HFF-Myc (cell line): ENCODE results near the gene PDAP1.
"Not testable (repeated sequence)": the region's sequence is repeated elsewhere in the genome, so short reads cannot be mapped to it uniquely, and the experiment has no call there.

Experiments
- DNase-seq: peaks from one replicate; pipeline ENCODE4 v3.0.0-alpha.2; 2011; ENCODE audit warnings: low read depth; ENCODE audit errors: extremely low read depth
- H3K4me3 ChIP-seq: replicated peaks from 2 replicates; pipeline ENCODE4 v1.5.1; 2011; ENCODE audit warnings: low read depth, mild to moderate bottlenecking, control low read depth, low read length
- CTCF ChIP-seq: IDR thresholded peaks from 2 replicates; pipeline ENCODE4 v1.5.1; 2012; ENCODE audit warnings: mild to moderate bottlenecking, low read depth, low read length, control low read depth; ENCODE audit errors: missing control alignments

PDAP1 gene

GRCh38 chr7:99363286-99363685 lies 45.1 kb downstream of the PDAP1 start:
- no peak overlapping the region for H3K4me3 ChIP-seq
- DNase-seq, result no peak
- TF ChIP-seq CTCF, result no peak

DNA sequence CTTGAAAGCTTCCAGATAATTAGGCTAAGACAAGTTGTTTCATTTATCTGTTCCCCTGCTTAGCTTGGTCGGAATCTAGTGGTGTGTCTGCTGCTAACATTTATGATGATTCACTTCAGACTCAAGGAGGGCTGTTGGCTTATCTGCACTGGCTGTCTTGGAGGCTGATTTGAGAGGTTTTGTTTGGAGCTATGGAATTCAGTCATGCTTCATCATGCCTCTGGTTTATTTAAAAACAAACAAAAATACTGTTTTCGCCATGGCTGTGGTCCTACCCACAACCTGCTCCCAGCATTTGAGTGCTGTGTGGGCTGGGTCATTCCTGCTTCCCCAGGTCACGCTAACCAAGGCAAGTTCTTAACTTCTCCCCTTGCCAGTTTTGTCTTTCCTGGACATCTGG lies 45.6 kb downstream of the PDAP1 start:
- H3K4me3 ChIP-seq, result no peak overlapping the region
- peak; percentile 73 for DNase-seq
- no peak for TF ChIP-seq CTCF

DNA sequence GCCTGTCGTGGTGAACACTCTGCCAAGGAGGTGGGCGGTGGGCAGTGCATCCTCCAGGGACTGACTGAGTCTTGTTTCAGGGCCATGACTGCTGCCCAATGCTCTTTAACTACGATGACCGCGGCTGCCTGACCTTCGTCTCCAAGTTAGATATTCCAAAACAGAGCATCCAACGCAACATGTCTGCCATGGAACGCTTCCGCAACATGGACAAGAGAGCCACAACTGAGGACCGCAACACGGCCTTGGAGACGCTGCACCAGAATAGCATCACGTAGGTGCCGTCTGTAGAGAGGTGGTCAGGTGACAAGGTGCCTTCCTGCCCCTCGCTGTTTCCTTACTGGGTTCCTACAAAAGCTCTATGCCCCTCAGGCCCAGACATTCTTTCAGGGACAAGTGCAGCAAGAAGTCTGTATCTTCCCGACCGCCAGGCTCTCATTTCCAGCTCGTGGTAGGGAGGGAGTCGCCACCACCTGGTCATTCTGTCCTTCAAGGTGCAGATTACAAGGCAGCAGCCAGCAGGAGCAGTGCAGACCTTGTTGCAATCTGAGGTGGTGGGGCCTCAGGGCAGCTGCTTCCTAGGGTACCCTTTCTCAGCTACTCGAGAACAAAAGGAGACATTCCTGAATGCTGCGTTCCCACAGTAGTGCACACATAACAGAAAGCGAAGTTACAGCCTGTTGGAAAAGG lies 48.8 kb downstream of the PDAP1 start:
- DNase-seq, result no peak
- TF ChIP-seq CTCF, result no peak
- no peak overlapping the region for H3K4me3 ChIP-seq

DNA sequence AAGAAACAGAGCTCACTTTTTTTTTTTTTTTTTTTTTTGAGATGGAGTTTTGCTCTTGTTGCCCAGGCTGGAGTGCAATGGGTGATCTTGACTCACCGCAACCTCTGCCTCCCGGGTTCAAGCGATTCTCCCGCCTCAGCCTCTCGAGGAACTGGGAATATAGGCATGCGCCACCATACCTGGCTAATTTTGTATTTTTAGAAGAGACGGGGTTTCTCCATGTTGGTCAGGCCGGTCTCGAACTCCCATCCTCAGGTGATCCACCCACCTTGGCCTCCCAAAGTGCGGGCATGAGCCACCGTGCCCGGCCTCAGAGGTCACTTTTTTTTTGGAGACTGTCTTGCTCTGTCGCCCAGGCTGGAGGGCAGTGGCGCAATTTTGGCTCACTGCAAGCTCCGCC lies 49.9 kb downstream of the PDAP1 start:
- DNase-seq, H3K4me3 ChIP-seq: not testable (repeated sequence)

DNA sequence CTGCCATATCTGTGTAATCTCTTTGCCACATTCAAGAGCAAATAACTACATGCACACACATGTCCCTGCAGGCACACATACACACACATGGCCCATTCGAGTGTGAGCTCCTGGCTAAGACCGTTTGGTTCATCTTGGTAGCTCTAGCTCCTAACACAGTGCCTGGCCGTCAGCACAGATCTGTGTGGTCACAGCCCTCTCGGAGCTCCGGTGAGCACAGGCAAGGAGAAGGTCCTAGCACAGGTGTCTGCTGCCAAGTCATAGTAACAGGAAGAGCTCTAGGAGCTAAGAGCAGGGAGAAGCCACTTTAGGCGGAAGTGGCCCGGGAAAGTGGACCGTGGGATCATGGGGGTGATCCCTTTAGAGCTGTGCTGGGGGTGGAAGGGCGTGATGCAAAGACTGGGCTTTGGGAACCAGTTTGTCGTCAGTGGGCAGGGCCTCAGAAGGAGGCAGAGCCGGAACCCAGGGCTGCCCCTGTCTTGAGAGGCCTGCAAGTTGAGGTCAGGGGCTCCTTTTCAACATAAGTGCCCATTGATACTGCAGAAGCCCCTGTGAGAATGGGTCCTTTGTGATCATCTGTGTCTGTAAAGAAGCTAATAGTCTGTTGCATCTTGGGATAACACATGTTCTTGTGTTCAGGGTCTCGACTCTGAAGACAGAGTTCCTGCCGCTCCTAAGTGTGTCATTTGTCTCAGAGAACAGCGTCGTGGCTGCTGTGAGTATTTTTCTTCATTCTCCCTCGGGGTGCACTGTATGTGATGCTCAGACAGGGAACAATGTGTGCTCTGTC lies 50.5 kb downstream of the PDAP1 start:
- TF ChIP-seq CTCF, result no peak
- no peak for DNase-seq
- no peak overlapping the region for H3K4me3 ChIP-seq

DNA sequence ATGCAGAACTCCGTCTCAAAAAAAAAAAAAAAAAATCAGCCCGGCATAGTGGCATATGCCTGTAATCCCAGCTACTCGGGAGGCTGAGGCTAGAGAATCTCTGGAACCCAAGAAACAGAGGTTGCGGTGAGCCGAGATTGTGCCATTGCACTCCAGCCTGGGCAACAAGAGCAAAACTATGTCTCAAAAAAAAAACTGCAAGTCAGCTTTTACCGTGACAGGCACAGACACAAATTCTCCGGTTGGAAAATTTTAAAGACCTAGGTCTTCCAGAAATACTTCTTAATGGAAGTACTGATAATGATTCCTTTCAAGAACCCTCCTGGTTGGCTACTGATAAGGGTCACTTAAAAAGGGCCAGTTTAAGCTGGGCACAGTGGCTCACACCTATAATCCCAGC lies 53.3 kb downstream of the PDAP1 start:
- H3K4me3 ChIP-seq, result no peak overlapping the region
- DNase-seq, result no peak
- TF ChIP-seq CTCF, result no peak

DNA sequence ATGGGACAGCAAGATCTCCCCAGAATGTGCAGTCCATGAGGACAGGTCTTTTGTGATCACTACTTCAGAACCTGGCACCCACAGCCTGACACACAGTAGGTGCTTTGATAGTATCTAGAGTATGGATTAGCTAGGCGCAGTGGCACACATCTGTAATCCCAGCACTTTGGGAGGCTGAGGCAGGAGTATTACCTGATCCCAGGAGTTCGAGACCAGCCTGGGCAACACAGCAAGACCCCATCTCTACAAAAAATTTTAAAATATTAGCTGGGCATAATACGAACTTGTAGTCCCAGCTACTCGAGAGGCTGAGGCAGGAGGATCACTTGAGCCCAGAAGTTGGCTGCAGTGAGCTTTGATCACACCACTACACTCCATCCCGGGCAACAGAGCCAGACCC lies 56.1 kb downstream of the PDAP1 start:
- DNase-seq, result no peak
- TF ChIP-seq CTCF, result no peak
- no peak overlapping the region for H3K4me3 ChIP-seq

DNA sequence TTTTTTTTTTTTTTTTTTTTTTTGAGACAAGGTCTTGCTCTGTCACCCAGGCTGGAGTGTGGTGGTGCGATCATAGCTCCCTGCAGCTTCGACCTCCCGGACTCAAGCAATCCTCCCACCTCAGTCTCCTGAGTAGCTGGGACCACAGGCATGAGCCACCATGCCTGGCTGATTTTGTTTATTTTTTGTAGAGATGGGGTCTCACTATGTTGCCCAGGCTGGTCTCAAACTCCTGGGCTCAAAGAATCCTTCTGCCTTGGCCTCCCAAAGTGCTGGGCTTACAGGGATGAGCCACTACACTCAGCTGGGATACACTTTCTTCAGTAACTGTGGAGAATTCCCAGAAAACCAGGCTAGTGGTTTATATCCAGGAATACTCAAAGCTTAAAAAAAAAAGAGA lies 57.8 kb downstream of the PDAP1 start:
- H3K4me3 ChIP-seq, DNase-seq: not testable (repeated sequence)
